K562 (cell line): ENCODE results near the gene RPUSD1.

Experiments used
- EHMT2 ChIP-seq: fragments of 450-650 bp; IDR thresholded peaks from 2 replicates; pipeline ENCODE4 v1.6.1; 2018; ENCODE audit warnings: antibody characterized with exemption
- JUN ChIP-seq, 2 experiments: sonication (generic) in 1 of 2; formaldehyde crosslinking in 1 of 2; IDR thresholded peaks; 2 replicates each; pipeline versions ENCODE4 v1.6.1 to v1.8.0; 2012 to 2022; ENCODE audit warnings: borderline replicate concordance in 2 of 2, mild to moderate bottlenecking in 2 of 2, improper control_type of control experiment in 1 of 2, low read depth in 1 of 2, low read length in 1 of 2, missing genetic modification reagents in 1 of 2
- MYC ChIP-seq, 2 experiments: fragments of 250-450 bp in 1 of 2; sonication (Bioruptor Pico) in 1 of 2; IDR thresholded peaks; 2 replicates each; pipeline versions ENCODE4 v1.5.1 to v1.6.1; 2012 to 2021; ENCODE audit warnings: low read depth in 2 of 2, borderline replicate concordance in 1 of 2, improper control_type of control experiment in 1 of 2, low read length in 1 of 2, mild to moderate bottlenecking in 1 of 2, moderate library complexity in 1 of 2
- POLR2A ChIP-seq: fragments of 450-650 bp; conservative IDR thresholded peaks from 2 replicates; pipeline ENCODE4 v1.6.1; 2016
- RBFOX2 ChIP-seq: fragments of 200-400 bp; formaldehyde crosslinking; IDR thresholded peaks from 2 replicates; pipeline ENCODE4 v1.6.1; 2017; ENCODE audit warnings: low read depth, mild to moderate bottlenecking, low read length, moderate library complexity
- SMARCB1 ChIP-seq: IDR thresholded peaks from 2 replicates; pipeline ENCODE4 v1.6.1; 2011; ENCODE audit warnings: improper control_type of control experiment, low read depth; ENCODE audit not compliant: insufficient read length
- TAF9B ChIP-seq: fragments of 450-650 bp; IDR thresholded peaks from 2 replicates; pipeline ENCODE4 v1.6.1; 2018; ENCODE audit warnings: mild to moderate bottlenecking; ENCODE audit not compliant: partially characterized antibody
- YBX1 ChIP-seq: fragments of 450-650 bp; IDR thresholded peaks from 2 replicates; pipeline ENCODE4 v1.7.1; 2016; ENCODE audit warnings: mild to moderate bottlenecking
- ZNF3 ChIP-seq: fragments of 250-450 bp; sonication (Bioruptor Pico); IDR thresholded peaks from 2 replicates; pipeline ENCODE4 v1.5.0; 2021; ENCODE audit warnings: mild to moderate bottlenecking, moderate library complexity
- TF ChIP-seq, protein P1 (sequence below): sonication (generic); formaldehyde crosslinking; IDR thresholded peaks from 2 replicates; pipeline ENCODE4 v1.8.0; 2022; ENCODE audit warnings: missing genetic modification reagents, mild to moderate bottlenecking, borderline replicate concordance
- TF ChIP-seq, protein P2 (sequence below): sonication (generic); formaldehyde crosslinking; IDR thresholded peaks from 2 replicates; pipeline ENCODE4 v1.8.0; 2023; ENCODE audit warnings: mild to moderate bottlenecking, missing genetic modification reagents

DNA sequence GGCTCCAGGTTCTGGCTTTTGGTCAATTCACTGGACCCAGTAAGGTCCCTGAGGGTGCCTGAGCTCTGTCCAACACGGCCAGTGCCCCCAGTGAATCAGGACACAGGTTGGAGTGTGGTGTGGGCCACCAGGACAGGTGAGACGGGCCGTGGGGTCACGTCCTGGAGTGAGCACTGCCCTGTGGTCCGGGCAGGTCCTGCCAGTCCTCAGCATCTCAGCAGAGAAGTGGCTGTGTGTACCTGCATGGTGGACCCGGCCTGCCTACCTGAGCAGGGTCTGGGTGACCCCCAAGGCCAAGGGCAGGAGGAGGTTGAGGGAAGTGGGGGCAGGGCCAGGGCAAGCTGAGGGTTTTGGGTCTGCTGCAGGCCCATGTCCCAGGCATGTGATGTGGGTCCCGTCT is 14.3 kb upstream of the RPUSD1 start:
- TF ChIP-seq, protein P1, sequence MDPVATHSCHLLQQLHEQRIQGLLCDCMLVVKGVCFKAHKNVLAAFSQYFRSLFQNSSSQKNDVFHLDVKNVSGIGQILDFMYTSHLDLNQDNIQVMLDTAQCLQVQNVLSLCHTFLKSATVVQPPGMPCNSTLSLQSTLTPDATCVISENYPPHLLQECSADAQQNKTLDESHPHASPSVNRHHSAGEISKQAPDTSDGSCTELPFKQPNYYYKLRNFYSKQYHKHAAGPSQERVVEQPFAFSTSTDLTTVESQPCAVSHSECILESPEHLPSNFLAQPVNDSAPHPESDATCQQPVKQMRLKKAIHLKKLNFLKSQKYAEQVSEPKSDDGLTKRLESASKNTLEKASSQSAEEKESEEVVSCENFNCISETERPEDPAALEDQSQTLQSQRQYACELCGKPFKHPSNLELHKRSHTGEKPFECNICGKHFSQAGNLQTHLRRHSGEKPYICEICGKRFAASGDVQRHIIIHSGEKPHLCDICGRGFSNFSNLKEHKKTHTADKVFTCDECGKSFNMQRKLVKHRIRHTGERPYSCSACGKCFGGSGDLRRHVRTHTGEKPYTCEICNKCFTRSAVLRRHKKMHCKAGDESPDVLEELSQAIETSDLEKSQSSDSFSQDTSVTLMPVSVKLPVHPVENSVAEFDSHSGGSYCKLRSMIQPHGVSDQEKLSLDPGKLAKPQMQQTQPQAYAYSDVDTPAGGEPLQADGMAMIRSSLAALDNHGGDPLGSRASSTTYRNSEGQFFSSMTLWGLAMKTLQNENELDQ (CRISPR knock-in tag), result no peak
- 0 out of 2 replicates have a peak, but pooled peaks have one; percentile 26 for TF ChIP-seq POLR2A
- TF ChIP-seq ZNF3 (CRISPR knock-in tag), result no peak
- TF ChIP-seq EHMT2, result no peak
- no peak for TF ChIP-seq MYC (IDR thresholded peaks at IDR 0.05; ENCODE audit: low read depth, low read length)
- no peak for TF ChIP-seq MYC (CRISPR knock-in tag; IDR thresholded peaks at IDR 0.05; ENCODE audit: borderline replicate concordance, low read depth)
- no peak for TF ChIP-seq YBX1
- TF ChIP-seq, protein P2, sequence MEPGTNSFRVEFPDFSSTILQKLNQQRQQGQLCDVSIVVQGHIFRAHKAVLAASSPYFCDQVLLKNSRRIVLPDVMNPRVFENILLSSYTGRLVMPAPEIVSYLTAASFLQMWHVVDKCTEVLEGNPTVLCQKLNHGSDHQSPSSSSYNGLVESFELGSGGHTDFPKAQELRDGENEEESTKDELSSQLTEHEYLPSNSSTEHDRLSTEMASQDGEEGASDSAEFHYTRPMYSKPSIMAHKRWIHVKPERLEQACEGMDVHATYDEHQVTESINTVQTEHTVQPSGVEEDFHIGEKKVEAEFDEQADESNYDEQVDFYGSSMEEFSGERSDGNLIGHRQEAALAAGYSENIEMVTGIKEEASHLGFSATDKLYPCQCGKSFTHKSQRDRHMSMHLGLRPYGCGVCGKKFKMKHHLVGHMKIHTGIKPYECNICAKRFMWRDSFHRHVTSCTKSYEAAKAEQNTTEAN (CRISPR knock-in tag), result no peak
- no peak for TF ChIP-seq TAF9B
- TF ChIP-seq RBFOX2, result no peak
- TF ChIP-seq JUN (IDR thresholded peaks at IDR 0.05; ENCODE audit: borderline replicate concordance, low read depth, low read length), result no peak
- no peak for TF ChIP-seq JUN (CRISPR knock-in tag; IDR thresholded peaks at IDR 0.05; ENCODE audit: borderline replicate concordance)
- TF ChIP-seq SMARCB1, result no peak
